GM18507 (cell line): Measurements from ENCODE around the gene CAPG.
"Not testable (repeated sequence)": the region's sequence is repeated elsewhere in the genome, so short reads cannot be mapped to it uniquely, and the experiment has no call there.

ENCODE experiments used
- DNase-seq: peaks from one replicate; pipeline ENCODE4 v3.0.0; 2011; ENCODE audit warnings: low read depth; ENCODE audit not compliant: insufficient read length; ENCODE audit errors: extremely low spot score
- FAIRE-seq: peaks from 2 replicates; lab custom pipeline; 2011; peaks lifted over from hg19 to GRCh38; lab: Jason Lieb, UNC

Gene CAPG

DNA sequence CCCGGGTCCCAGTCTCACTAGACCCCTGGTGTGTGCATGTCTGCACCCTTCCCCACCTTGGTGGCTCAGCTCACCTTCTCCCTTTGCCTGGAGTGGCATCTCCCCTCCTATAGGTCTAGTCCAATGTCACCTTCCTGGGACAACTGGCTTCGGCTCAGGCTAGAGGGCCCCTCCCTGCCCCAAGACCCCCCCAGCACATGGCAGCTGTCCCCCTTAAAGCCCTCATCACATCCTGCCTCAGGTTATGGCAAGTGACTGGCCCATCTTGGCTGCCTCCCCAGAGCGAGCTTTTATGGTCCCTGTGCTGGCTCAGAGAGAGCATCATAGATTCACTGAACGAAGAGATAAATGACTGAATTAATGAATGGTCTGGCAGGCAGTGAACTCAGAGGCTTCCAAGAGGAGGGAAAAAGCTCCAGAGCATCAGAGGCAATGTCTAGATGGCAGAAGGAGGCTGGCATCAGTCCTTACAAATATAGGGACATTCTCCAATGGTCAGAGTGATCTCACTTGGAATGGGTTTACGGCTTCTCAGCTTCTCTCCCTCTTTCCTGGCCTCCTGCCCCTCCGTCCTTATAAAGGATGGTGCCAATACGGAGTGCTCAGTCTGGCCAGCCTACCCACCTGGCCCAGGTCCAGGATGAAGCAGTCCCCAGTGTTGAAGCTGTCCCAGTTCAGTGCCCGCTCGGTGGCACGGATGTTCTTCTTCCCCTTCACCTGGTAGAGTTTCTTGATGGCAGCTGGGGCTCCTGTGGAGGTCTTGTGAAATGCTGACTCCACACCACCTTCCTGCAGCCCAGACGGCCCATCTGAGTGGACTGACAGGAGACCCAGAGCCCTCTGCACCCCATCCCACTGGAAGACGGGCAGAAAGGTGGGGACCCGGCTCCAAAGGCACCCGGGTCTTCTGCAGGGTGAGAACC lies 9.4 kb downstream of the CAPG start:
- no peak for FAIRE-seq
- DNase-seq = no peak

DNA sequence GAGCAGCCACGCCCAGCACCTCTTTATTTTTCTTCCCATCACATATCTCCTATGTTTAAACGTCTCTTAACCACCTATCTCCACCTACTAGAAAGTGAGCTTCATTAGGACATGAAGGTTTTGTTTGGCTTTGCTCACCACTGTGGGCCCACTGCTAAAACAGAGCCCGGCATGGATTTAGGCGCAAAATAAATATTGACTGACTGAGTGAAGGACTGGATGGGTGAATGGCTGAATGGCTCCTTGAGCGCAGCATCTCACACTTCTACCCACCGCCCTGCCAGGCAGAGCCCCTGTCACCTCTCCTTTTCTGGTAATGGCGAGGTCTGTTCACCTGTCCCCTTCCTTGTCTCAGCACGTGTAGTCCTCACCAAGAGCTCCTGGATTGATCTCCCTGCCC lies 10.1 kb downstream of the CAPG start:
- FAIRE-seq (no peak), DNase-seq (no peak)

DNA sequence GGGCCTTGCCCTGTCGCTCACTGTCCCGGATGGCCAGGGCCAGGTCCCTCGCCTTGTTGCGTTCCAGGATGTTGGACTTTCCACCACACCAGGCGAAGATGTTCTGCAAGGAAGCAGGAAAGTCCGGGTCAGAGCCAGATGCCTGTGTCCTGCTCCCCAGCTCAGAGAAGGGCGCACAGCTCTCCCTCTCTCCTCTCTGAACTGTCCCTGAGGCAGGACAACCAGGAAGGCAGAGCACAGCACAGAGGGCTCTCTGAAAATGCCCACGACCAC lies 11.0 kb downstream of the CAPG start:
- FAIRE-seq = no peak
- no peak for DNase-seq

DNA sequence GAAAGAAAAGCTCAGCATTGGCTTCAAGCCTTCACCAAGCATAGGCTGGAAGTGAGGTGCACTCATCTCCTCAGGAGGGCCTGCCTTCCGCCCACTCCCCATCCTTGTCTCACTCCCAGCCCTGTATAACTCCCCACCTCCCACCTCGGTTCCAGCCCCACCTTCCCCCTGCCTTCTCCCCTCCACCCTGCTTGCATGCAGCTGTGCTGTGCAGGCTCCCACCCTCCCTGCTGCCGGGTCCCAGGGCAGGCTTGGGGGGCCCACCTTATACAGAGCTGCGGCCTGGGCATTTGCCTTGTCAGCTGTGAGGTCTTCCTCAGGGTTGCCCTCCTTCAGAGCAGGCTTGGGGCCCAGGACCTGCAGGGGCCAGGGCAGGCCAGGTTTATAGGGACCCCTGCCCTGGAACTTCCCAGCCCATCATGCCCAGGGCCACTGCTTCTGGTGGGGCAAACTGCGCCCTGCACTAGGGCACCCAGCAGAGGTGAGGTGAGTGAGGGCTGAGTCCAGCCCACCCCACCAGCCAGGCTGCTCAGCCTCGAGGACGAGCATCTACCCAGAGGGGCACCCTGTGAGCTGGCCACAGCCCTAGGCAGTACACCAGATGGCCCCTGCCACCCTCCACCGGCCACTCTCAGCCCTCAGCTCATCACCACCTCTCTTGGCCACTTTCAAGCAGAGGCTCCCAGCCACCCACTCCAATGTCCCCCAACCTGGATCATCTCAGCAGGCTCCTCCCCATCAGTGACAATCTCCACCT lies 11.6 kb downstream of the CAPG start:
- DNase-seq (no peak), FAIRE-seq (no peak)

DNA sequence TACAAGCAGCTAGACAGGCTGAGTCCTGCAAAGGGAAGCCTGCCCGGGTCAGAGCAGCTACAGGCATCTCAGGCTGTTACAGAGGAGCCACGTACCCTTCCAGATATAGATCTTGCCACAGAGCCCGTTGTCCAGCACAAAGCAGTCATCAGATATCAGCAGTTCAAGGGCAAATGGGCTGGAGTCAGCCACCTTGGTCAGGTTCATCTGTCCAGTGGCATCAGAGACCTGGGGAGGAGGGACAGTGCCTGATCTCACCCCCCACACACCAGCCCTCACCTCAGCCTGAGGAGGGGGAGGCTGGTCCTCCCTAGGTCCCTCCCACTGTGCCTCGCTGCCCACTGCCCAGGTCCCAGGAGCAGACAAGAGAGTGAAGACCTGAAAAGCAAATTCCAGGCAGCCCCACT lies 12.2 kb downstream of the CAPG start:
- DNase-seq (no peak), FAIRE-seq (no peak)

DNA sequence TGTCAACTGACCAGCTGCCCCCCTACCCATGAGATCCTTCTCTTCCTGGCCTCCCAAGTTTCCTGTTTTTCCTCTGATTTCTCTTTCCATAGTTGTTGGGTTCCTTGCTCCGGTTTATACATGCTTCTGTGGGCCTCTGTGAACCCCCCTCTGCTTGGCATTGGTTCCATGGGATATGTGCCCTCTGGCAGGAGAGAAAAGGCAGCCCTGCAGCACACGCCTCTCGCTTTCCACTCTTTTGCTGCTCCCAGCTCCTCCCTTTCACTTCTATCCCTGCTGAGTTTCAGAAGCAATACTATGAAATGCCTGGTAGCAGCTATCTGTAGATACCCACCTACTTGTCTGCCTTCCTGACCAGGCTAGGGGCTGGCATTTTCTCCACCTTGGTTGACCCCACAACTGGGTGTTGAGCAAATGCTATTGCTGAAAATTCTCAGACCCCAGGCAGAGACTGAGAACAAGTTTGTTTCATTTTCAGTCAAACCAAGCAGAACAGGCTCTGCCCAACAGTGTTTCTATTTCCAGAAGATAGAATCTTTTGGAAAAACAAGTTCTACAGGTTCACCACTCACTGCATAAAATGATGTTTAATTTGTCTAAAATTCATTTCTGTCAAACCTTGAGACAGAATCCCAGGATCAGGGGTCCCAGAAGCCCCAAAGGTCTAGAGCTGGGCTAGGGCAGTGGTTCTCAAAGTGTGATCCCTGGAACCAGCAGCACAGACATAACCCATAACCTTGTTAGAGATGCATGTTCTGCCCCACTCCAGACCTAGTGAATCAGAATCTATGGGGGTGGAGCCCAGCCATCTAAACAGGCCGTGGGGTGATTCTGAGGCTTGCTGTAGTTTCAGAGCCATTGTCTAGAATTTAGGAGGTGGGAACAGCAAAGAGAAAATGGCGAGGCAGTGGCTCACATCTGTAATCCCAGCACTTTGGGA lies 13.4 kb downstream of the CAPG start:
- DNase-seq = no peak
- FAIRE-seq = peak; percentile 12

DNA sequence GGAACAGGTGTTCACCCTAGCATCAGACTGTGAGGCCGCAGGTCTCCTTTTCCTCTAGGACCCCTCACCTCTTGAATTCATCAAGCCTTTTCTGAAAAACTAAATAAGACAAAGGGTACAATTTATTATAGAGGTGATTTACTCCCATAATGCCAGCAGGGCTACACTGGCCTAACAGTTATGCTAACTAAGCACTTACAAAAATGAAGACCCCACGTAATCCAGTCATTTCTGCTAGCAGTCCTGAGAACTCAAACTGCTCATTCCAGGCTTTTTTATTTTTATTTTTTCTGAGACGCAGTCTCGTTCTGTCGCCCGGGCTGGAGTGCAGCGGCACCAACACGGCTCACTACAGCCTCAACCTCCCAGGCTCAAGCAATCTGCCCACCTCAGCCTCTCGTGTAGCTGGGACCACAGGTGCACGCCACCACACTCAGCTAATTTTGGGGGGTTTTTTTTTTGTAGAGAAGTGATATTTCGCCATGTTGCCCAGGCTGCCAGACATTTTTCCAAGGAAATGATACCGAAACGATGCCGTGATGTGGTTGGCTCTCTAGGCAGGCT lies 14.2 kb downstream of the CAPG start:
- DNase-seq (no peak), FAIRE-seq (no peak)

DNA sequence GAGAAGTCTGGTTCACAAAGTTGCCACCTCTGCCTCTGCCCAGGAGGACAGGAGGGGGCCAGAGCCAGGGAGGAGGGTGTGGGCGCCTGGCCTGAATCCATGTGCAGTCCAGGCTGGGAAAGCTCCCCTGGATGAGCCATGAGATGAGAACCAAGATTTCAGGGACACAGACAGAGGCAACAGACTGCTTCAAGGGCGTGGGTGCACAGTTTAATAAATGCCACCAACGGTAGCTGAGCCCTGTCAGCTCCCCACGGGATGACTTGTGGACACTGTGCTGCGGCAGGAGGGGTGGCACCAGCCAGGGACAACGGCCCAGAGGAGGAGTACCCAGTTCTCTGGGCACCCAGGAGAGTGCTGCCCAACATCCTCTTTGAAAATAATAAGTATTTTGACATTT lies 15.2 kb downstream of the CAPG start:
- DNase-seq (no peak), FAIRE-seq (no peak)

DNA sequence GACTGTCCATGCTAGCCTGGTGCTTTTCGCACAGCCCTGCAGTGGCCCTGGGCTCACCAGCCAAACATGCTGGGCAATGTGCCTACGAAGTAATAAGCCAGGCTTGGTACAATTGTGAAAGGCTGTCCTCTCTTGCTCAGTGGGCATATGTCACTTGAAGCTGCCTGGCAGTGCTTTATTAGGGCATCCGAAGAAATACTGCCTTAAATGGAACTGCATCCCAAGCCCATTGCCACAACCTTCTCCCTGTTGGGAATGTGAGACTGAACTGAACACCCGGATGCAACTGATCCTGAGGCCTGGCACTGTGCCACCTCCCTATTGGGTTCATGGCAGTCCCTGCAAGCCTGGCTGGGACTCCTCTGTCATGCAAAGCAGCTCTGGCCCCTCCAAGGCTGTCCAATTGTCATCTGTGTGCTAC lies 15.9 kb downstream of the CAPG start:
- no peak for FAIRE-seq
- no peak for DNase-seq

DNA sequence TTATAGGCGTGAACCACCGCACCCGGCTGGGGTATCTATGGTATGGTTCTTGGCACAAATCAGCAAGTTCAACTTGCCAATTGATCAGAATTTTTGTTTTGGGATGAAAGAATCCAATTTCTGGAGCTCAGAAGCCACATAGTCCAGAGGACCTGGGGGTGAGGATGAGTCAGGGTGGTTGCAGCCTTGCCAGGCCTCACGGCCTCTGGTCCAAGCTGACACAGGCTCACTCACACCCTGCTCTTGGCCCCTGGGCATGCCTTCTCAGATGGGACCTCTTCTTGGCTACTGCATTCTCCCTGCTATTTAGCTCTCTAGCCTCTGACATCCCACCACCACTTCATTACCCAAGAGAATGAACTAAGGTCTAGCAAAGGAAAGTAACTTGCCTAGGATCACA lies 16.3 kb downstream of the CAPG start:
- FAIRE-seq (no peak), DNase-seq (no peak)

DNA sequence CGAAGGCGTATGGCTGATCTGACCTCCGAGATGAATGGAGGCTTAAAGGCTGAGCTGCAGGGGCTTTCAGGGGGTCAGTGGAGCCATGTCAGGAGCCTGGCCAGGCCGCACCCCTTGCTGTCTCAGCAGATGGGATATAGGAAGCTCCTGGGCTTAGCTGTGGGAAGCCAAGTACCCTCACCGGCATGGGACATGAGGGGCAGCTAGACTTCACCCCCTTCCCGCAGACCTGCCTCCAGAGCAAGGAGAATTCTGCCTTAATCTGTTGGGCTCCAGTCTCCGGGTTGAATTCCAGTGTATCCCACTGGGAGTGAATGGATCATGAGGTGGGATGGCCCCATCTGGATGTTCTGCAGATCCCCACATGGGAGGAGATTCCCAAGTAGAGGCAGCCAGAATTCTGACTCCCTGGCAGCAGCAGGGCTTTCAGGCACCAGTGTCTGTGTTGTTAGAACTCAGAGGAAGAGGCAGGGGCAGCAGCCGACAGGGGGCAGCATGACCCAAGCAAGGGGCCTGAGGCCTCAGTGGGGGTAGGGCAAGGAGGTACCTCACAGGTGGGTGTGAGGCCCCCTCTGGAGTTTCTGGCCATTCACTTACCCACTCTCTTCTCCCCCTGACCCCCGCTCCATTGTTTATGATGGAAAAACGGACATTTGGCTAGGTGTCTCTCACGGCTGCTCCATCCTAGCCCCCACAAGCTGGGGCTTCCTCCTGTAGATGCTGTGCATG lies 19.1 kb downstream of the CAPG start:
- FAIRE-seq (peak; percentile 54), DNase-seq (no peak)

DNA sequence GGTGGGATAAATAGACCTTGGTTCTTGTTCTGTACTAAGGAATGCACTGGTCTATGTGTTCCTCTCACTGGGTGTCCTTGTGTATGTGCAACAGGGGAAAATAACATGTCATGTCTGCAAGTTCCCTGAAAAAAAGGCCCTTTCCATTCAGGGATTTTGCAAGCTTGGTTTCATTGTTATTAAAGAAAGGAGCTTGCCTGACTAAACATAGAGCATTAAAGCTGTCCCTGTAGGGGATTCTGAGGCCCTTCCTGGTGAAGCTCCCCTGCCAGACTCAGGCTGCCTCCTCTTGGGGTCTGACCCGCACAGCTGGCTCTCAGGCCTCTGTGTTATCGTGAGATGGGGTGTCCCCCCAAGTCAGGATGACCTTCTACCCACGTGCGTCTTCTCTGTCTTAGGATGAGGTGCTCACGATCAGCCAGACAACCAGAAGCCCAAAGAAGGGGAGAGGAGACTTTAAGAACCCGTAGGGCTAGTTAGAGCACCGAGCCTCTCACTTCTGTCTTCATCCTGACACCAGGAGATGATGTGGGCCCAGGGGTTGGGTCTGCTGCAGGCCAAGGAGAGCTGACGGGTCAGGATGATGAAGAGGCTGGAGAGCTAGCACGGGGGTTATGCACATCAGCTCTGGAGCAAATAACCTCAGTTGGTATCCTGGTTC lies 21.2 kb downstream of the CAPG start:
- no peak for FAIRE-seq
- DNase-seq = no peak

DNA sequence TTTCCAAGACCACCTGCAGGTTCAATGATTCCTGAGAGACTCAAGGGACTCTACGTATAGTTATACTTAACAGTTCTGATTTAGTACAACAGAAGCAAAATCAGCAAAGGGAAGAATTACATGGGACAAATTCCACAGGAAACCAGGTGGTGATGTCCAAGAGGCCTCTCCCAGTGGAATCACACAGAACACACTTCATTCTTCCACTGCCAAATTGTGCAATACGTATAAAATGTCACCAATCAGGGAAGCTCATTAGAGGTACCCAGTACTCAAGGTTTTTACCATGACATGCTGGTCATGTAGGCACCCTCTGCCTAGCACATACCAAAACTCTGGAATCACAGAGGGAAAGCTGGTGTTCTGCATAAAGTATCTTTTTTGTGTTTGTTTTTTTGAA lies 22.4 kb downstream of the CAPG start:
- FAIRE-seq (no peak), DNase-seq (no peak)

DNA sequence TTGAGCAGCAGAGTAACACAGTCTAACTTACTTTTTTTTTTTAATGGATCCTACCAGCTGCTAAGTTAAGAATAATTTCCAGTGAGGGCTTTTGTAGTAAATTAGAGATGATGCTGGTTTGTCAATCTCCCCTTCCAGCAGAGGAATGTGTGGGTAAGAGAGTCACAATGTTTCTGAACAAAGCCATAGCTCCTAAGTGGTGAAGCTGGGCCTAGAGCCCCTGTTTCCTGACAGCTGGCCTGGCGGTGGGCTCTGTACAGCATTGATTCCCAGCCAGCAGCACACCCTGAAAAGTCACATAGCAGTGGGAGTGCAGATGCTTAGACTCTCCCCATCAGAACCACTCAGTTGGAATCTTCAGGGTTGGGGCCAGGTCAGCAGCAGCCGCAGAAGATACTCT lies 24.4 kb downstream of the CAPG start:
- no peak for FAIRE-seq
- no peak for DNase-seq

DNA sequence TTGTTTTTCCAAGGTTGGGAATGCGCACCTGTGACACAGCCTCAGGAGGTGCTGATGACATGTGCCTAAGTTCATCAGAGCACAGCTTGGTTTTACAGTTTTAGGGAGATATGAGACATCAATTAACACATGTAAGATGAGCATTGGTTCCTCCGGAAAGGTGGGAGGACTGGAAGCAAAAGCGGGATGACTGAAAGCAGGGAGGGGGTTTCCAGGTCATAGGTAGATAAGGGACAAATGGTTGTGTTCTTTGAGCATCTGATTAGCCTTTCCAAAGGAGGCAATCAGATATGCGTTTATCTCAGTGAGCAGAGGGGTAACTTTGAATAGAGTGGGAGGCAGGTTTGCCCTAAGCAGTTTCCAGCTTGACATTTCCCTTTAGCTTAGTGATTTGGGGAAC lies 26.3 kb downstream of the CAPG start:
- FAIRE-seq (no peak), DNase-seq (no peak)

DNA sequence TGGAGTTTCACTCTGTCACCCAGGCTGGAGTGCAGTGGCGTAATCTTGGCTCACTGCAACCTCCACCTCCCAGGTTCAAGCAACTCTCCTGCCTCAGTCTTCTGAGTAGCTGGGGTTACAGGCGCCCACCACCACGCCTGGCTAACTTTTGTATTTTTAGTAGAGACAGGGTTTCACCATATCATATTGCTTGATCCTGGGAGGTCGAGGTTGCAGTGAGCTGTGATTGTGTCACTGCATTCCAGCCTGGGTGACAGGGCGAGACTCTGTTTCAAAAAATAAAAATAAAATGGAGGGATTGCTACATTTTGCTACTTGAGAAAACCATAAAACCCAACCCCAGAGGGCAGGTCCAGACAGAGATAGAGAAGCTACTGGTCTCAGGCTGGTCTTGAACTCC lies 27.0 kb downstream of the CAPG start:
- FAIRE-seq, DNase-seq: not testable (repeated sequence)

DNA sequence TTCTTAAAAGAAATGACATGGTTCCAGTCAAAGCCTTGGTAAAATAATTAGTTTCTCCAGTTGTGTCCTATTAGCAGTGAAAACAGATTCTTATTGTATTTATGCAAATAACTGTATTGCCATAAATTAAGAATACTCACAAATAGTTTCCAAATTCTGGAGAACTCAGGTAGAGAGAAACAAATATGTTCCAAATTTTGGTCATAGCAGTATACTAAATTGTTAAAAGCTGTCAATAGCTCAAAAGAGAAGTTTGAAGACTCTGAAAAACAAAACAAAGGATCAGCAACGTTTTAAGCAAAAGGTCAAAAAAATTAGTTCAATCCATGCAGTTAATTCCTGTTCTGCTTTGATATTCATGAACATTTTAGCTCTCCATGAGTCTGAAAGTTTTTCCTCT lies 30.1 kb downstream of the CAPG start:
- no peak for DNase-seq
- FAIRE-seq = no peak

DNA sequence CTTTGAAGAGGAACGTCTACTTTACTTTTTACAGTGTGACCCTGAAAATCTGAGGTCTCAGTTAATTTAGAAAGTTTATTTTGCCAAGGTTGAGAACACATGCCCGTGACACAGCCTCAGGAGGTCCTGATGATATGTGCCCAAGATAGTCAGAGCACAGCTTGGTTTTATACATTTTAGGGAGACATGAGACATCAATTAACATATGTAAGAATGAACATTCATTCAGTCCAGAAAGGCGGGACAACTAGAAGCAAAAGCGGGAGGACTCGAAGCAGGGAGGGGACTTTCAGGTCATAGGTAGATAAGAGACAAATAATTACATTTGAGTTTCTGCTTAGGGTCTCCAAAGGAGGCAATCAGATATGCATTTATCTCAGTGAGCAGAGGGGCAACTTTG lies 31.9 kb downstream of the CAPG start:
- no peak for DNase-seq
- no peak for FAIRE-seq

DNA sequence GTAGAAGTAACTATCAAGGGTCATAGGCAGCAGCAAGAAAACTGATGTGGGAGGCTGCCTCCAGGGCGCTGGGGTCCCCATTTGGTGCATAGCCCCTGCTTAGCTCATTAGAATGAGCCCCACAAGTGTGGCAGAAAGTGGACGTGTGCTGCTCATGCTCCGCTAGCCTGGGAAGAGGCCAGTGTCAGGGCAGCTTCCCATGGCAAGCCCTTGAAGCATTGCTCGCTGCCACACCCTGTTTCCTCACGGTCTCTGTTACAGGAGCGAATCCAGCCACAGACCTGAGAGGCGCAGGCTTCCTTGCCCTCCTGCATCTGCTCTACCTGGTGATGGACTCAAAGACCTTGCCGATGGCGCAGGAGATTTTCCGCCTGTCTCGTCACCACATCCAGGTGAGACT lies 33.1 kb downstream of the CAPG start:
- FAIRE-seq (no peak), DNase-seq (no peak)
